Epithelial cell of proximal tubule (primary cell): ENCODE results near the gene SLC9C2. TPM values are rescaled to one million over a fixed set of nuclear protein-coding genes. Genes with fewer than 3 reads are reported as not detected.
"Not testable (repeated sequence)": the region's sequence is repeated elsewhere in the genome, so short reads cannot be mapped to it uniquely, and the experiment has no call there.

Experiments
- DNase-seq: peaks from one replicate; pipeline ENCODE4 v3.0.0-alpha.2; 2011; ENCODE audit warnings: low read depth
- H3K4me3 ChIP-seq: 2 replicates; pipeline ENCODE4 v1.5.1; 2011; ENCODE audit warnings: low read depth, mild to moderate bottlenecking, low read length
- CTCF ChIP-seq: conservative IDR thresholded peaks from 2 replicates; pipeline ENCODE4 v1.5.1; 2012; ENCODE audit warnings: low read depth, mild to moderate bottlenecking, low read length
- total RNA-seq: library from RNA; depleted of rRNA; stranded (reverse); fragments of >200 nt; gene quantifications from 2 replicates; pipeline ENCODE4 v1.2.3, GENCODE V29; 2015

SLC9C2 gene
- total RNA-seq, 1 donor from 2014 or later, result not detected

DNA sequence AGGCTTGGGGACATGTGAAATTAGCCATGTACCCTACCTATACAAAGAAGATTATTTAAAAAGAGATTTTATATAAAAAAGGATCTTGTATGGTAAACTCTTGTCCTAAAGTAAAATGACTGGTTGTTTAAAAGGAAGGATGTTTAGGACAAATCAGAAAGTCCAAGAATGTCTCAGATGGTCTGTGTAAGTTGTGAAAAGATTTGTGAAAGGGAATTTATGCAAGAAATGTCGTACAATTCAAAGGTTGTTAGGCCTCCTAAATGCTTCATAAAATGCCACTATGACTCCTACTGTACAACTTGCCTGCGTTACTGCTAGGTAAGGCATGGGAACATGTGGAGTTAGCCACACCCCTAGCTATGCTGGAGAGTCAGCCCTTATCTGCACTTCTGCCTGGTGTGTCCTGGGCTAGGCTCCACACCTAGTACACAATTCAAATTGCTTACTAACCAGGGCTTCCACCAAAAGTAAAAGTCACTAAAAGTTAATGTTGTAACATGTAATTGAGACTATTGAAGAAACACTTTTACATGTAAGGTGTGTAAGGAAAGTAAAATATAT lies 106.0 kb downstream of the SLC9C2 start:
- no peak for DNase-seq
- no peak for TF ChIP-seq CTCF
- no peak overlapping the region for H3K4me3 ChIP-seq

GRCh38 chr1:173495609-173496267 lies 107.1 kb downstream of the SLC9C2 start:
- TF ChIP-seq CTCF, result no peak
- DNase-seq, result no peak
- H3K4me3 ChIP-seq, result no peak overlapping the region

DNA sequence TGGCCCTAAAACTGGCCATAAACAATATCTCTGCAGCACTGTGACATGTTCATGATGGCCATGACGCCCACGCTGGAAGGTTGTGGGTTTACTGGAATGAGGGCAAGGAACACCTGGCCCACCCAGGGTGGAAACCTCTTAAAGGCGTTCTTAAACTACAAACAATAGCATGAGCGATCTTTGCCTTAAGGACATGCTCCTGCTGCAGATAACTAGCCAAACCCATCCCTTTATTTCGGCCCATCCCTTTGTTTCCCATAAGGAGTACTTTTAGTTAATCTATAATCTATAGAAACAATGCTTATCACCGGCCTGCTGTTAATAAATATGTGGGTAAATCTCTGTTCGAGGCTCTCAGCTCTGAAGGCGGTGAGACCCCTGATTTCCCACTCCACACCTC lies 109.7 kb downstream of the SLC9C2 start:
- not testable (repeated sequence) for DNase-seq, H3K4me3 ChIP-seq

DNA sequence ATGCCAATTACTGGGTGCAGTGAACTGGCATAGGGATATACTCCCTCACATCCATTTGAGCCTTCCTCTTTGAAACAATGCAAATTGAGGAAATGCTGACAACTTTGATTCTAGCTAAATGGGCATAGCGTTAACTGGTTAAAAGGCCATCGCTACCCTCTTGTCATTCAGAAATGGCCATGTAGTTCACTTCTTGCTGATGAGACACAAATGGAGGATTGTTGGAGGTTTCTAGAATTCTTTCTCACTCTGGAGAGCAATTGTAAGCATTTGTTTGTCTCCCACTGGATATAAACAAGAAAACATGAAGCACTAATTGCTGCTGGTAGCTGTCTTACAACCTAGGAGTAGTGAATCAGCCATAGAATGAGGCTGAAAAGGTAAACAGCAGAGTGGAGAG lies 111.4 kb downstream of the SLC9C2 start:
- no peak for DNase-seq
- TF ChIP-seq CTCF, result no peak
- H3K4me3 ChIP-seq, result no peak overlapping the region

- no peak for TF ChIP-seq CTCF
- DNase-seq, result no peak
Measured at GRCh38 chr1:173489929-173490328, 112.9 kb downstream of the SLC9C2 start.

DNA sequence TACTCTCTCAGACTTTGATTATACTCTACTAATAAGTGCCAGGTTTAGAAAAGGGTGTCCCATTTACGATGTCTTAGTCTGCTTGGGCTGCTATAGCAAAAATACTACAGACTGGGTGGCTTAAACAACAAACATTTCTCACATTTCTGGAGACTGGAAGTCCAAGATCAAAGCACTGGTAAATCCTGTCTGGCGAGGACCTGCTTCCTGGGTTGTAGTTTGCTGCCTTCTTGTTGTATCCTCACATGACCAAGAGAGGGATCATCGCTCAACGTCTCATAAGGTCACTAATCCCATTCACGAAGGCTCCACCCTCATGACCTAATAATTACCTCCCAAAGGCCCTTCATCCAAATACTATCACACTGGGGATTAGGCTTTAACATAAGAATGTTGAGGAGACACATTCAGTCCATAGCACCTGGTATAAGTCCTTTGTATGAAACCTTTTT lies 113.7 kb downstream of the SLC9C2 start:
- no peak overlapping the region for H3K4me3 ChIP-seq
- DNase-seq, result no peak
- TF ChIP-seq CTCF, result peak; percentile 11

More at GRCh38 chr1:173489929-173490328, 112.9 kb downstream of the SLC9C2 start:
- H3K4me3 ChIP-seq, result no peak overlapping the region

GRCh38 chr1:173488001-173488400 lies 114.9 kb downstream of the SLC9C2 start:
- TF ChIP-seq CTCF, result no peak
- no peak overlapping the region for H3K4me3 ChIP-seq
- no peak for DNase-seq
